NCI-H524 (cell line): ENCODE results near the gene CACNB2.
"Not testable (repeated sequence)": the region's sequence is repeated elsewhere in the genome, so short reads cannot be mapped to it uniquely, and the experiment has no call there.

ENCODE experiments used
- DNase-seq, 2 experiments: peaks; one replicate each; lab custom pipeline; 2025; lab: John Stamatoyannopoulos, UW

CACNB2 gene

GRCh38 chr10:18145652-18146051, 5.4 kb downstream of the CACNB2 start:
- no peak for DNase-seq

DNA sequence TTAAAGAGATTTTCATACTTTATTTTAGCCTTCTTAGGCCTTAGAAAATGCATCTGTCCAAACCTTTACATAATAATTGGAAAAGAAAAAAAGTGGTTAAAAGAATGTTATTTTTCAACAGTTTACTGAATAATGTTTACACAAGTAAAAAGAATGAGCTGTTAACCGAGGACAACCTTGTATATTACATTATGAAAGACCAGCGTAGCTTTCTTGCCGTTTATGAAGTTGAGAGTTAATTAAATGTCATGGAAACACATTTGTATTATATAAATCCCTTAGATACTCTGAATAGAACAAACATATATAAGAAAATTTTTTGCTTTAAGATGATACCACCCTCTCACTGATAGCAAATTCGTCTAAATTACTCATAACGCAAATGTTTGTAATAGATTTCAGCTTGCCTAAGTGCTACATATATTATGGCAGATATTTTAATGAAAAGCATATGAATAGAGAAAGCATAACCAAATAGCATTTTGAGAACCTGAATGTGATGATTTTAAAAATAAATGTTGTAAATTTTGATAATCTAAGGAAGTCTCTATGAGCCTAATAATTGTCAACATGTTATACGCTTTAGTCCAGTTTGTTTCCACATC, 9.1 kb downstream of the CACNB2 start:
- no peak for DNase-seq

DNA sequence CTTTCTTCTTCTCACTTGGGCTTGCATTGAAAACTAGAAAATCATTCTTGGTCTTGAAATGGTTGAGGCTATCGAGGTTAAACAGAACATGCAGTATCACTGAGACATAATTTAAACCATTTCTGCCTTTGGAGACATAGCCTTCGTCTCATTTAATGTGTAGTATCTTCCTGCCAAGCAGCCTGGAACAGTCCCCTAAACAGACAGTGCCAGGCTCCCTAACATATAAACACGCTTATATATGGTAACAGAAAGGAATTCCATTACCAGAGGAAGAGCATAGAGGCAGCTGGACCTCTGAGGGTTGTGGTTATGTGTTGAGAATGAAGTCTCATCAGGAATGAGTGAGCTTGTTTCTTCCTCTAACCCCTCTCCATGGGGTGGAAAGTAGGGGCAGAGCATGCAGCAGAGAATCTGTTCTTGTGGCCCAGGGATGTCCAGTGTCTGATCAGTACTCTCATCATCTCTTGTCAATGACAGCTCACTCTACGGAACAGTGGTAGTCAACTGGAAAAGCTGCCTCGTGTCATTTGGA, 11.2 kb downstream of the CACNB2 start:
- DNase-seq = no peak

DNA sequence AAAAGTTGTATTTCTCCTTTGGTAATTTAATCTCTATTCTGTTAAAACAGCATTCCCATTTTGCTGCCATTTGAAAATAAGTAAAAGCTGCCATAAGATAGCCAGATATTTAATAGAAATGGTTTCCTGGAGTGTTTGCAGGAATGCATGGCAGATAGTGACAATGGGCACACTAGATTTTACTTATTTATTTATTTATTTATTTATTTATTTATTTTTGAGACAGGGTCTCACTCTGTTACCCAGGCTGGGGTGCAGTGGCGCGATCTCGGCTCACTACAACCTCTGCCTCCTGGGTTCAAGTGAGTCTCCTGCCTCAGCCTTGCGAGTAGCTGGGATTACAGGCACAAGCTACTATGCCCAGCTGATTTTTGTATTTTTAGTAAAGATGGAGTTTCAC, 13.2 kb downstream of the CACNB2 start:
- DNase-seq = not testable (repeated sequence)

DNA sequence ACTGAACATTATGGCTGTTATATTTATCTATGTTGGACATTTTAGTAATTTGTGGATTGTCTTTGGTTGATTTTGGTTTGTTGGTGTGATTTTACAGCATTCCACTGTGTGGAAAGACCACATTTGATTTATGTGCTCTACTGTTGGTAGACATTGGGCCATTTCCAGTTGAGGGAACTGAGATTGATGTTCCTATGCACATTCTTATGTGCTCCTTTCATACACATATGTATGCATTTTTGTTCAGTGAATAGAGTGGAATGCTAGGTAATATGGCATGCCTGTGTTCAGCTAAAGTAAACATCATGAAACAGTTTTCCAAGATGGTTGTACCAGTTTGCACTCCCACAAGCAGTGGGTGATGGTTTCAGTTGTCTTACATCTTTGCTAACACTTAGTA, 15.1 kb downstream of the CACNB2 start:
- no peak for DNase-seq

- DNase-seq = not testable (repeated sequence)
Observed at GRCh38 chr10:18156797-18157196, 16.6 kb downstream of the CACNB2 start.

DNA sequence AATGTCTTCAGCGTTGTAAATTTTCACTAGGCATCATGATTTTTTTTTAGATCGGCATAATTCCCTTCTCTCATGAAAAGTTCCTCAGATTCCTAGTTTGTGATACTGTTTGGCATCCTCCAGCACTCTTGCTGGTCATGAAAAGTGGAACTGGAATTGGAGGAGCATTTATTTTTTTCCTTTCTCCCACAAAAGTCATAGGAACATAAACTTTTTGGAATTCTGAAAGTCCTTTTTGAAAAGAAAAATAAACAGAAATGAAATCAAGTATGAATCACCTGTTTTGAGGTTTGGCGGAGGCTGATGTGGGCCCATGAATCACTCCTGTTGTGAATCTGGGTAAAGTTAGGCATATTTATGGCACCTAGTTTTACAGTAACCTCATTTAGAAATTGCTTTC, 17.7 kb downstream of the CACNB2 start:
- no peak for DNase-seq

- DNase-seq = no peak
Observed at GRCh38 chr10:18158773-18159265, 18.6 kb downstream of the CACNB2 start.

DNA sequence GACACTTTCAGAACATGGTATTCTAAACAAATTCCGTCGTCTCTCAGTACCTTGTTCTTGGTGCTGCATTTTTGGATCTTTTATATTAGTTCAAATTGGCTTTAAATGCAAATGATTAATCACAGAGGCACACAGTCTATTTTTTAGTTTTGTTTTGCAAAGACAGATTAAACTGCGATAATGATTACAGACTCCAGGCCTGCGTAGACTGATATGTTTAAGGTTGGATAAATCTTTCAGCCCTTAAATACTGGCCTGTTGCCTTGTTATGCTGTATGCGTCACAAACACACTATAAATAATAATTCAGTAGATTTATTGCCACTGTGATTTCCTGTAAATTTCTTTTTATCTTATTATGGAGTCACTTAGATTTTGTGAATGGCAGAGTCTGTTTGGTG, 19.3 kb downstream of the CACNB2 start:
- no peak for DNase-seq

DNA sequence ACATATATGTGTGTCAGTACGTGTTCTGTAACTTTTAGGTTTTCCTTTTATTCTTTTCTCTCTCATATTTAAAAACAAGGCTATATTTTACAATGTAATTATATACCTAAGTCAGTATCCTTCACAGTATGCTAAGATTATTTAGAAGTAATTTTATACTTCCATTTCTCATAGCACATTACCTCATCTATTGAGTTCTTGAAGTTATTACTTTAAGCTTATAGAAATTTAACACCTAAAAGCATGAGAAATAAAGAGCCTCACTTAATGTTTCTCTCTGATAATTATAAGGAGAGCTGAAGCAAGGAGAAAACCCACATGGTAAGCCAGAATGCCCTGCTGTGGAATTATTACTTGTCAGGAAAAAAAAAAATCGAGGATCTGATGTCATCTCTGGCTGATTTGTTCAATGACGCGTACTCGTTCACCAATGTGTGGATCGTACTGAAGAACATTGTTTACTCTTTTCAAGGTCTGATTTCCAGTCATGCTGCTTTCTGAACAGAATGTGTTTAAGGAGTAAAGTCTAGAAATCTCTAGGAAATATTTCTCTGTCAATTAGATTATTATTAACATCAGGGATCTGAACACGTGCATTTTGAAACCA, 21.9 kb downstream of the CACNB2 start:
- DNase-seq = no peak

DNA sequence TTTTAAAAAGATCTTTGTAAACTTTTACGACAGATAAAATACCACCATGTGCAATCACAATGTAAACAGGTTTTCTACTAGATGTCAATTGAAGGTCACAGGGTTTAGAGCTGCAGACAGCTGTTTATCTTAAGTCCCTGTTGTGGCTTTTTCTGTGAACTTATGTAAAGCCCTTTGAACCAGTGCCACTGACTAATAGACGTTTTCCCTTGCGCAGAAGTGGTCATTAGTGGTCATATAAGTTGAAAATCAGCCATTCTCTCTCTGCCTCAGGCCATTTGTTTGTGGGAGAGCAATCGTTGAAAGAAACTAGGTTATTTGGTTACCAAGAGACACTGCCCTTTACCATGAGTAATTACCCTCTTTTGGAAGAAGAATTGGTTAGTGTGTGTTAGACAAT, 23.9 kb downstream of the CACNB2 start:
- DNase-seq = no peak

DNA sequence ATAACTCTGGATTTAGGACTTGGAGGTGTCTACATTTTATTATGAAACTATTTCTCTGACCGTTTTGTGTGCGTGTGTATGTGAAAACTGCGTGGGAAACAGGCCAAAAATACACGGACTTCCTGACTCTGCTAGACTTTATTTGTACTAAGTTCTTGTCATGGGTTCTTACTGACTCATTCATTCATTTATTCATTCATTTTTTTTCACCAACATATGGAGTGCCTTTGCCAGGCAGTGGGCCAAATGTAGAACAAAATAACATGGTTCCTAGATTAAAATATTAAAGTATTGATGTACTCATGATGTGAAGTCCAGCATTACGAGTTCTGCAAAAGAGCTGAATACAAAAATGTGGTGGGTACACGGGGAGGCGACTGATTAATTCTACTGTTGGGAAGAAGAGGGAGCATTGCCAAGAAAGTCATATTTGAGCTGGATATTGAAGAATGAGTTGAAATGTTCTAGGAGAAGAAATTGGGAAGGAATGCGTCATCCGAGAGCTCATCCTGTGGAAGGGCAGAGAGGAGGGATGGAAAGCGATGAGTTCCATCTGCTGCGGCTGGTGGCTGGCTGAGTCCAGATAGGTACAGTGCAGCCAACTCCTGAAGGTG, 24.6 kb downstream of the CACNB2 start:
- no peak for DNase-seq

DNA sequence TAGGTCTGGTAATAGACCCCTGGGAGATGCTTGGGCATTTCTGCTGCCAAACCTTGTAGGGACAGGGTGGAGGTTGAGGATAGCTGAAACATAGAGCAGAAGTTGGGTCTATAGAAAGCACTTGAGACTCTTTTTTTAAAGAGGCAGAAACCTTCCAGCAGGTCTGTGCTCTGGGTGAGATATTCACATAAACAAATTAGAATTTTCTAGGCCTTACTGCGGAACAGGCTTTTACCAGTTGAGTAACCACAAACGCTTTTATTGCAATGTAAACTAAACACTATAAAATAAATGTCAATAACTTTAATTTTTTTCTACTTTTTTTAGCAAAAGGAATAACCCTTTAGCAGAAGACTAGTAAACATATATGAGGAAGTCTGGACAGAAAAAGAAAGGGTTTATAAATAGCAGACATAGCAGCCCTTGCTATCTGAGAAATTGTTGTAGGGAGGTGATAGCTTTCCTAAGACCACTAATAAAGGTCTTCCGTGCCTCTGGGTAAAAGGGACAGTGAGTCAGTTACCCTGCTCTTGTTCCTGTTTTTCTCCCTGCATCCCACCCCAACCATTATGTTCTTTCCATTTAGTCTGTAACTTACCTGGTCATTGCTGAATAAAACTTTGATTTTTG, 38.7 kb downstream of the CACNB2 start:
- DNase-seq = no peak

DNA sequence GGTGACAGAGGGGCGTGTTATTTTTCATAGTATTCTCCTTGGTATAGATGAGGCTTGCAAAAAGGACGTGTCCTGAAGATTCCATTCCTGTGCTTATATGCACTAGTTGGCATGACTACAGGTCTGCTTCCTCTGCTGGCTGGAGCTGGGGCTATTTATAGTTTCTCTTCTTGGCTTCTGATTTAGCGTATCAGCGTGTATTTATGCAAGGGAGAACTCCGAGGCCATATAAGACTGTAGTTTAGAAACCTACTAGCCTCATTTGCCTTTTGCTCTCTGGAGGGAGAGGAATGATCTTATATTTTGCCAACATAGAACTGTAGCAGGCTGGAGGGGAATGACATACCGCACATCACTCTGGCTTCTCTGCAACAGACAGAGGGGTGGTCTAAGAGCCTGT, 39.7 kb downstream of the CACNB2 start:
- no peak for DNase-seq

GRCh38 chr10:18181382-18181781, 41.2 kb downstream of the CACNB2 start:
- not testable (repeated sequence) for DNase-seq

DNA sequence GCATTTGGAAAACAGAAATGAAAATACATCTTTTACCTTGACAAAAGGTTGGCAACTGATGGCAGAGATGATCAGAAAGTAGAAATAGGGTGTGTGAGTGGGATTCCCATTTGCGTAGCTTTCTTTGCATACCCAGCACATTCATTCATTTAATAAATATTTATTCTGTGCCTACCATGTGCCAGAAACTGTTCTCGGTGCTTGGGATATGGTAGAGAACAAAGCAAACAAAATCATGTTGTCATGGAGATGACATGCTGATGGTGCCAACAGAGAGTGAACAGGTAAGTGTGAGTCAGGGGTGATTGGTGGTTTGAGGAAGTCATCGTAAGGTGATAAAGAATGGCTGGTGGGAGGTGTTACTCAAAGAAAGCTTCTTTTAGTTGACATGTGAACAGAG, 45.4 kb downstream of the CACNB2 start:
- no peak for DNase-seq

DNA sequence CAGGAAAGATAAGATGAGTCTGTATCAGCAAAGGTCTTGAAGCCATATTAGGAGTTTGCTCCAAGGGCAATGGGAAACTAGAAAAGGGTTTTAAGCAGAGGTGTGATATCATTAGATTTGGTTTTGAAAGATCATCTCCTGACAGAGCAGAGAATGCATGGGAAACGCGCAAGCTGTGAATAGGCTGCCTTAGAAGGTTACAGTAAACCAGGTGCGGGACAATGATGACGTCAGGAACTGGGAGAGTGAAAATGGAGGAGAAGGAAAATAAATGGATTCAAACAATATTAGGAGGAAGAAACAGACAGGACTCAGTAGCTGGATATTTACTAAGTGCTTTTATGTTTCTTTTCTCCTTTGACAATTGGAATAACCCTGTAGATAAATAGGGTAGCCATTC, 50.6 kb downstream of the CACNB2 start:
- DNase-seq = no peak

DNA sequence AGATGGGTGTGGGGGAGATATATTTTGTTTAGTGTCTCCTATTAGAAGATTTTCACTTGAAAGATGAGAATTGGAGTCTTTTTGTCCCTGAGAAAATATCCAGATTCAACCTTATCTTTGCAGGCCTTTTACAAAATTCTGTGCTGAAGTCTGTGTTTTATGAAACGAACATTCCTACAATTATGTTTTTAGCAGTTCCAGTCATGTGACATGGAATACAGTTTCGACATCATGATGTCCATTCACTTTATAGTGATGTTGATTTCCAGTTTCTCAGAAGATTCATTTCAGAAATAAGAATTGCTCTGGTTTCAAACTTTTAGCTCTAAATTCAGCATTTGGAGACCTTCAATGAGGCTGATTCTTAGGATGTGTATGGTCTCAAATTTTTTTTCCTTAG, 54.4 kb downstream of the CACNB2 start:
- no peak for DNase-seq

DNA sequence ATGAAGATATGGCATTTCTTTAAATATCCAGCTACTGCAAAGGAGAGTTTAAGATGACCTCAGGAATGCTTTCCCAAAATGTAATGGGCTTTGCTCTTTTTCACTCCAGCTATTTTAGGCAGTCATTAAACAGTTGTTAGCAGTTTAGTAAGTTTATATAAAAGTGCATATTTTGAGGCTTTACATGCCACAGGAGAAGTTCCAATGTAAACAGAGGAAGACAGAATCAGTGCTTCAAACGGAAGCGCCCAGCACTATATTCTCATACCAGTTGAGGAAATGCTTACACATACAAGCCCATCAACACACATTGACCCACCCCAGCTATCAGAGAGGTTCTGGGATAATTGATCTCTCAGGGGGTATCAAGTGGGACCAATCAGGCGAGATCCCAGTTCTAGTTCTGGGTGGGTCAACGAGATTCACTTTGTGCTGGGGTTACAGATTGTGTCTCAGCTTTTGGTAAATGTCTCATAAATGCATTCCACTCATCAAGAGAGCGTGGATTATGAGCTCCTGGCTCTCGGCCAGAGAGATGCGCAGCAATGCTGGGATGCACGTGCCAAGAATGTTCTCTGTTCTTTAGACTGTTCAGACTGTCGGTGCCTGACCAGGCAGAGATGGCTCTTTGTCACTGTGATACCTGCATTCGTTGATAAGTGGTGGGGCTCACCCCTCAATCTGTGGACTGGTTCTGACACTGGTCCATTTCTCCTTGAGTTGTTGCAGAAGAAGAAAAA, 55.0 kb downstream of the CACNB2 start:
- no peak for DNase-seq

- no peak for DNase-seq
Observed at GRCh38 chr10:18196806-18197550, 56.8 kb downstream of the CACNB2 start.

DNA sequence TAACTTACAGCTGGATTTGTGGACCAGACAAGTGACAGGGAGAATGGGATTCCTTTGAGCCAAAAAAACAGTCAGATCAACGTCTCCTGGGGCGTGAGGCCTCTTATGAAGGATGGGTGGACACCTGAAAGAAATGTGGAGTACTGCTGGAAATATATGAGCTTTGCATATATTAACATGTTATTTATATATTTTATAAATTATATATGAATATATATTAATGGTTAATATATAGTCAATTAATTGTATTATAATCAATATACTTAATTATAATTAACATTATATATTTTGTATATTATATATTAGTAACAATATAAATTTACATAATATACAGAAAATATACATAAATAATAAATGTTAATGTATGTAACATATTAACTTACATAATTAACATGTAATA, 57.5 kb downstream of the CACNB2 start:
- DNase-seq = no peak
